Suprapubic skin (tissue), 4 donors: ENCODE data around the gene SPECC1.

Source experiments
- CTCF ChIP-seq, 2 donors: fragments of 200-600 bp in 1 of 2; fragments of 450-650 bp in 1 of 2; sonication (generic) in 1 of 2; IDR thresholded peaks; one replicate each; pipeline ENCODE4 v1.5.1; 2016 to 2019; ENCODE audit warnings: antibody characterized with exemption in 2 of 2, mild to moderate bottlenecking in 1 of 2, moderate library complexity in 1 of 2
- POLR2A ChIP-seq, 2 donors: fragments of 450-650 bp; IDR thresholded peaks; one replicate each; pipeline ENCODE4 v1.6.1; 2017; ENCODE audit warnings: antibody characterized with exemption in 2 of 2, mild to moderate bottlenecking in 2 of 2, moderate library complexity in 2 of 2
- POLR2AphosphoS5 ChIP-seq, 3 donors: sonication (generic); formaldehyde crosslinking; IDR thresholded peaks; one replicate each; pipeline ENCODE4 v1.6.1; 2017; ENCODE audit warnings: antibody characterized with exemption in 3 of 3

- TF ChIP-seq CTCF (IDR thresholded peaks at IDR 0.05), result no peak
- TF ChIP-seq POLR2AphosphoS5 (IDR thresholded peaks at IDR 0.05), result no peak
- TF ChIP-seq POLR2A (IDR thresholded peaks at IDR 0.05), result no peak
Observed at GRCh38 chr17:20313306-20313705, 304.1 kb downstream of the SPECC1 start.
